PC-3 (cell line): ENCODE data around the gene HECTD2. TPM values are rescaled to one million over a fixed set of nuclear protein-coding genes. Genes with fewer than 3 reads are reported as not detected.

ENCODE experiments used
- ATAC-seq: fragments of 200-7000 bp; cut with Tn5 transposase; 2 replicates; pipeline ENCODE4 v1.9.1; 2020; ENCODE audit warnings: mild to moderate bottlenecking, moderate library complexity
- BruUV-seq: library from RNA; stranded (reverse); fragments of 400-500 nt; replicated peaks from 2 replicates; lab custom pipeline; 2021; lab: Mats Ljungman, UMichigan
- CTCF ChIA-PET: fragments of 300-600 bp; sonication (Branson Sonifier 250); formaldehyde crosslinking; loops from one replicate; lab custom pipeline; 2022; ENCODE audit warnings: antibody characterized with exemption; lab: Charles Lee
- POLR2A ChIA-PET: fragments of 300-600 bp; sonication (Branson Sonifier 250); formaldehyde crosslinking; loops from one replicate; lab custom pipeline; 2022; ENCODE audit warnings: antibody characterized with exemption; ENCODE audit not compliant: unreplicated experiment; lab: Charles Lee
- DNase-seq: peaks from one replicate; pipeline ENCODE4 v3.0.0-alpha.2; 2015
- H2AFZ ChIP-seq: fragments of 300-600 bp; sonication (generic); 2 replicates; pipeline ENCODE4 v1.6.0; 2016; ENCODE audit warnings: antibody characterized with exemption, low read length
- H3F3A ChIP-seq: fragments of 300-600 bp; sonication (generic); one replicate; pipeline ENCODE4 v1.6.0; 2017; ENCODE audit warnings: antibody characterized with exemption, low read length, control low read depth, mild to moderate bottlenecking; ENCODE audit not compliant: unreplicated experiment
- H3K27ac ChIP-seq: fragments of 300-600 bp; sonication (generic); 2 replicates; pipeline ENCODE4 v1.5.1; 2016; ENCODE audit warnings: mild to moderate bottlenecking, low read length
- H3K27me3 ChIP-seq: fragments of 300-600 bp; sonication (generic); 2 replicates; pipeline ENCODE4 v1.6.1; 2016; ENCODE audit warnings: low read length, mixed read lengths
- H3K36me3 ChIP-seq: fragments of 300-600 bp; sonication (generic); 2 replicates; pipeline ENCODE4 v1.6.1; 2016; ENCODE audit warnings: low read depth, mixed run types, low read length, mixed read lengths
- H3K4me1 ChIP-seq: fragments of 300-600 bp; sonication (generic); 2 replicates; pipeline ENCODE4 v1.5.1; 2016; ENCODE audit warnings: low read length; ENCODE audit not compliant: insufficient read depth
- H3K4me2 ChIP-seq: fragments of 300-600 bp; sonication (generic); 2 replicates; pipeline ENCODE4 v1.6.0; 2016; ENCODE audit warnings: low read length
- H3K4me3 ChIP-seq: fragments of 300-600 bp; sonication (generic); 2 replicates; pipeline ENCODE4 v1.5.1; 2016; ENCODE audit warnings: mild to moderate bottlenecking, low read length, mixed read lengths
- H3K79me2 ChIP-seq: fragments of 300-600 bp; sonication (generic); 2 replicates; pipeline ENCODE4 v1.6.1; 2017; ENCODE audit warnings: low read length, mixed read lengths
- H3K9ac ChIP-seq: fragments of 300-600 bp; sonication (generic); 2 replicates; pipeline ENCODE4 v1.6.0; 2016; ENCODE audit warnings: mild to moderate bottlenecking, low read length
- H3K9me2 ChIP-seq: fragments of 300-600 bp; sonication (generic); replicated peaks from 2 replicates; pipeline ENCODE4 v1.6.1; 2016; ENCODE audit warnings: mixed run types, low read length, mixed read lengths
- H3K9me3 ChIP-seq: fragments of 300-600 bp; sonication (generic); 2 replicates; pipeline ENCODE4 v1.6.1; 2016; ENCODE audit warnings: low read length, mixed read lengths
- H4K20me1 ChIP-seq: fragments of 300-600 bp; sonication (generic); 2 replicates; pipeline ENCODE4 v1.6.1; 2016; ENCODE audit warnings: low read length, mixed read lengths
- EZH2 ChIP-seq: fragments of 300-600 bp; sonication (generic); IDR thresholded peaks from one replicate; pipeline ENCODE4 v1.6.1; 2017; ENCODE audit warnings: antibody characterized with exemption, mild to moderate bottlenecking, low read length; ENCODE audit not compliant: unreplicated experiment
- EZH2phosphoT487 ChIP-seq: fragments of 300-600 bp; sonication (generic); IDR thresholded peaks from 2 replicates; pipeline ENCODE4 v1.6.1; 2018; ENCODE audit warnings: mild to moderate bottlenecking, antibody characterized with exemption, low read length, borderline replicate concordance
- intact Hi-C: fragments of 100-400 bp; cut with micrococcal nuclease; formaldehyde crosslinking; loops from 2 replicates; pipeline ENCODE4 v1.9.0; 2023
- total RNA-seq: library from RNA; depleted of rRNA; stranded (reverse); fragments of >200 nt; gene quantifications from 2 replicates; pipeline ENCODE4 v1.2.3, GENCODE V29; 2014
- TF ChIP-seq, protein P1 (sequence below): fragments of 300-600 bp; sonication (generic); conservative IDR thresholded peaks from 2 replicates; pipeline ENCODE4 v1.5.1; 2017; ENCODE audit warnings: antibody characterized with exemption, low read depth, mild to moderate bottlenecking, low read length

Gene HECTD2
- total RNA-seq, 1 experiment from 2014 or later = 2.9 TPM

DNA sequence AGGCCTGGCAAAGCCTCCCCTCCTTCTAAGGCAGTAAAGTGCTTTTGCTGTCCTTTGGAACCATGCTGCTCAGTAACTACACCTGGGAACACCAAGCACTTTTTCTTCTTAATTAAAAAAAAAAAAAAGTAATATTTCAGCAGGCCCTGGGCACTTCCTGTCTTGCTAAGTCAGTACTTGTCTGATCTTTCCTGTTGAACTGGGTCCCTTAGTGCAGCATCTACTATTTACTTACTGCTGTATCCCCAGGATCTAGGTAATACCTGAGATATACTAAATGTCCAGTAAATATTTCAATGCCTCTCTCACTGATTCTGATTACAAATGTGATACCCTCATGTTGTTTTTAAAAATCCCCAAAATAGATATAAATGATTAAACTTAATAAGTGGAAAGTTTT, 145.3 kb downstream of the HECTD2 start:
- DNase-seq (peak; percentile 9), ATAC-seq (no peak)
- H3K79me2 ChIP-seq = no peaks in the 10 kb centered on the region
- intact Hi-C loops = no loop called here
- H3K27me3 ChIP-seq = no peaks in the 10 kb centered on the region
- H3K4me3 ChIP-seq = no peak overlapping the region
- H3K9ac ChIP-seq = no peak overlapping the region
- H3K9me2 ChIP-seq = no peaks in the 10 kb centered on the region
- CTCF ChIA-PET = no interaction called here
- no peaks in the 10 kb centered on the region for H3F3A ChIP-seq
- 0 out of 2 replicates have a peak, but pooled peaks cover 4% of the 10 kb centered on the region for H3K4me1 ChIP-seq
- H3K36me3 ChIP-seq = no peaks in the 10 kb centered on the region
- no peaks in the 10 kb centered on the region for H4K20me1 ChIP-seq
- no peak overlapping the region for H3K27ac ChIP-seq
- H3K4me2 ChIP-seq = no peak overlapping the region
- no peak overlapping the region for H2AFZ ChIP-seq
- H3K9me3 ChIP-seq = no peaks in the 10 kb centered on the region
- BruUV-seq = no TSS peak
- TF ChIP-seq, protein P1, sequence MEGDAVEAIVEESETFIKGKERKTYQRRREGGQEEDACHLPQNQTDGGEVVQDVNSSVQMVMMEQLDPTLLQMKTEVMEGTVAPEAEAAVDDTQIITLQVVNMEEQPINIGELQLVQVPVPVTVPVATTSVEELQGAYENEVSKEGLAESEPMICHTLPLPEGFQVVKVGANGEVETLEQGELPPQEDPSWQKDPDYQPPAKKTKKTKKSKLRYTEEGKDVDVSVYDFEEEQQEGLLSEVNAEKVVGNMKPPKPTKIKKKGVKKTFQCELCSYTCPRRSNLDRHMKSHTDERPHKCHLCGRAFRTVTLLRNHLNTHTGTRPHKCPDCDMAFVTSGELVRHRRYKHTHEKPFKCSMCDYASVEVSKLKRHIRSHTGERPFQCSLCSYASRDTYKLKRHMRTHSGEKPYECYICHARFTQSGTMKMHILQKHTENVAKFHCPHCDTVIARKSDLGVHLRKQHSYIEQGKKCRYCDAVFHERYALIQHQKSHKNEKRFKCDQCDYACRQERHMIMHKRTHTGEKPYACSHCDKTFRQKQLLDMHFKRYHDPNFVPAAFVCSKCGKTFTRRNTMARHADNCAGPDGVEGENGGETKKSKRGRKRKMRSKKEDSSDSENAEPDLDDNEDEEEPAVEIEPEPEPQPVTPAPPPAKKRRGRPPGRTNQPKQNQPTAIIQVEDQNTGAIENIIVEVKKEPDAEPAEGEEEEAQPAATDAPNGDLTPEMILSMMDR = no peak
- POLR2A ChIA-PET = no interaction called here

GRCh38 chr10:91556691-91557566, 146.8 kb downstream of the HECTD2 start:
- POLR2A ChIA-PET = no interaction called here
- no peak for DNase-seq

DNA sequence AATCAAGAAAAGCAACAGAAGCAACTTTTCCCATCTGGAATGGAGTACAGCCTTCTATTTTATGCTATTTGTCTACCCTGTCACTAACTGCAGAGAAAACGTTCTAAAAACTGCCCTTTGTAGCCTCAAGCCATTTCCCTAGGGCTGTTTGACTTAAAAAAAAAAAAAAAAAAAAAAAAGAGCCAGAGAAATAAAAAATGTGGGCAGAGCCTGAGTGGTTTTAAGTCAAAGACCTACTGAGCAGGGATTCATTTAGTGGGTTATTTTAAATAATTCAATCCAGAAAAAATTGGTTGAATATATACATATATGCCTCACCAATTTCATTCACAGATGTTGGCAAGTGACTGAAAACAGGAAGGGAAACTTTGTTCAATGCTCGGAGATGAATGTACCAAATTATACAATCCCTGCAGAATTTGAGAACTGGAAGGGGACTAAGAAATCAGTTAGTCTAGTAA, 147.5 kb downstream of the HECTD2 start:
- TF ChIP-seq EZH2 (no peak), EZH2phosphoT487 (no peak)
- ChIA-PET CTCF (no interaction called here), POLR2A (no interaction called here)
- Histone ChIP-seq H3K79me2 (no peaks in the 10 kb centered on the region), H3K27me3 (no peaks in the 10 kb centered on the region), H3K4me2 (no peak overlapping the region), H3K27ac (no peak overlapping the region), H3K4me1 (0 out of 2 replicates have a peak, but pooled peaks cover 4% of the 10 kb centered on the region), H4K20me1 (no peaks in the 10 kb centered on the region), H3F3A (no peaks in the 10 kb centered on the region), H3K9ac (no peak overlapping the region), H3K9me2 (no peaks in the 10 kb centered on the region), H3K4me3 (no peak overlapping the region), H2AFZ (no peak overlapping the region), H3K36me3 (no peaks in the 10 kb centered on the region), H3K9me3 (no peaks in the 10 kb centered on the region)
- no TSS peak for BruUV-seq
- intact Hi-C loops = no loop called here
- ATAC-seq (no peak), DNase-seq (no peak)

More at GRCh38 chr10:91556691-91557566, 146.8 kb downstream of the HECTD2 start:
- Histone ChIP-seq H3K9me2 (no peaks in the 10 kb centered on the region), H3K9me3 (no peaks in the 10 kb centered on the region), H3K4me1 (0 out of 2 replicates have a peak, but pooled peaks cover 4% of the 10 kb centered on the region), H3F3A (no peaks in the 10 kb centered on the region), H3K27ac (no peak overlapping the region), H3K4me3 (no peak overlapping the region), H3K36me3 (no peaks in the 10 kb centered on the region), H3K4me2 (no peak overlapping the region), H2AFZ (no peak overlapping the region), H4K20me1 (no peaks in the 10 kb centered on the region), H3K9ac (no peak overlapping the region), H3K27me3 (no peaks in the 10 kb centered on the region), H3K79me2 (no peaks in the 10 kb centered on the region)
- CTCF ChIA-PET = no interaction called here
- ATAC-seq = no peak
- no TSS peak for BruUV-seq
- TF ChIP-seq EZH2phosphoT487 = no peak
- TF ChIP-seq, protein P1 = no peak
- no peak for TF ChIP-seq EZH2
- intact Hi-C loops = no loop called here
